Retinal pigment epithelial cell (primary cell): ENCODE measurements around the gene FES.

Experiments used
- DNase-seq: peaks from one replicate; pipeline ENCODE4 v3.0.0-alpha.2; 2010; ENCODE audit warnings: low read depth
- H3K4me3 ChIP-seq: 2 replicates; pipeline ENCODE4 v1.5.1; 2011; ENCODE audit warnings: mild to moderate bottlenecking, low read length, control low read depth, moderate library complexity
- TF ChIP-seq, protein P1 (sequence below): conservative IDR thresholded peaks from 2 replicates; pipeline ENCODE4 v1.5.1; 2011; ENCODE audit warnings: low read depth, low read length, control low read depth, inconsistent platforms

The FES gene

DNA sequence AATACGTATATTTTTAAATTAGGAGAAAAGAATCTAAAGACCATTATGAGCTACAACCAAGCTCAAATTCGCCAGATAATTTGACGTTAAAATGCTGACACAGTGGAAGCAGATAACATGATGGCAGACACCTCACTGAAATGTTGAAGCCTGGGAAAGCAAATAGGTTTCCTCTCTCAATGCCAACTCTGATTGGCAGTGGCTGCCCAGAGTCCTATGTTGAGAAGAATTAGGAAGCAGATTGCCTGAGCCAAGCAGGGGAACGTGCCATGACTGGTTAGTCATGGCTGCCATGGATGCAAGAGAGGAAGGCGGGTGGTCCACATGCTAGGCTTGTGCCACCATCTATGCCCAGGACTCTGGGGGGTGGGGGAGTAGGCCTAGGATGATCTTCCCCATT lies 54.0 kb downstream of the FES start:
- no peak overlapping the region for H3K4me3 ChIP-seq
- TF ChIP-seq, protein P1, sequence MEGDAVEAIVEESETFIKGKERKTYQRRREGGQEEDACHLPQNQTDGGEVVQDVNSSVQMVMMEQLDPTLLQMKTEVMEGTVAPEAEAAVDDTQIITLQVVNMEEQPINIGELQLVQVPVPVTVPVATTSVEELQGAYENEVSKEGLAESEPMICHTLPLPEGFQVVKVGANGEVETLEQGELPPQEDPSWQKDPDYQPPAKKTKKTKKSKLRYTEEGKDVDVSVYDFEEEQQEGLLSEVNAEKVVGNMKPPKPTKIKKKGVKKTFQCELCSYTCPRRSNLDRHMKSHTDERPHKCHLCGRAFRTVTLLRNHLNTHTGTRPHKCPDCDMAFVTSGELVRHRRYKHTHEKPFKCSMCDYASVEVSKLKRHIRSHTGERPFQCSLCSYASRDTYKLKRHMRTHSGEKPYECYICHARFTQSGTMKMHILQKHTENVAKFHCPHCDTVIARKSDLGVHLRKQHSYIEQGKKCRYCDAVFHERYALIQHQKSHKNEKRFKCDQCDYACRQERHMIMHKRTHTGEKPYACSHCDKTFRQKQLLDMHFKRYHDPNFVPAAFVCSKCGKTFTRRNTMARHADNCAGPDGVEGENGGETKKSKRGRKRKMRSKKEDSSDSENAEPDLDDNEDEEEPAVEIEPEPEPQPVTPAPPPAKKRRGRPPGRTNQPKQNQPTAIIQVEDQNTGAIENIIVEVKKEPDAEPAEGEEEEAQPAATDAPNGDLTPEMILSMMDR = no peak
- no peak for DNase-seq

DNA sequence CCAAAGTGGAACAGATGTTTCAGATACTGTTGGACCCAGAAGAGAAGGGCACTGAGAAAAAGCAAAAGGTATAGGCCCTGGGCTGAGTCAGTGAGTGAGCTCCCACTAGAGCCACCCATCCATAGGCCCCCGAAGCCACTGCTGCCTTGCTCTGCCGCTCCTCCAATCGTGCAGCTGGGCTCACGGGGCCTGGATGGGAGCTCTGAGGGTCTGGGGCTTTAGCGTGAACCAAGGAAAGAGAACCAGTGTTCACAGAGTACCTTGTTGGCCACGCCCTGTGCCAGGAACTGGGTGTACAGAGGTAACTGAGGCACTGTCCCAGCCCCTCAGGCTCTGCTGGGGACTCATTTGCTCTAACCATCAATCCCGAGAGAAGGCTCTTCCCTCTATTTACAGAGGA lies 55.5 kb downstream of the FES start:
- TF ChIP-seq, protein P1 = no peak
- no peak for DNase-seq
- no peak overlapping the region for H3K4me3 ChIP-seq

DNA sequence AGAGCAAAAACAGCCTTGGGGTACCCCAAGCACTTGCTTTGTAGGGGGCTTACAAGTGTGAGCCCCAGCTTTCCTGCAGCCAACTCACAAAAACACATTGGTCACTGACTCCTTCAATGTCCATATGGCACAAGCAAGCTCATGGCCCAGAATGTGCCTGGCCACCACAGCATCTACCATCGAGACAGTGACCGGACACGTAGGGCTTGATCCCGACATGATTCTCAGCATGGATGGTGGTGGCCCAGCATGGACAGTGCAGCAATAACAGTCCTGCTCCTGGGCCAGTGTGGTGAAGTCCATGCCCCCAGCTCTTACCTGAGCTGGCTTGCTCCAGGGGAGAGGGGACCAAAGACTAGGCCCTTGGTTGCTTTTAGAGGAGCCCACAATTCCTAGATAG lies 56.7 kb downstream of the FES start:
- TF ChIP-seq, protein P1 = no peak
- no peak overlapping the region for H3K4me3 ChIP-seq
- no peak for DNase-seq

DNA sequence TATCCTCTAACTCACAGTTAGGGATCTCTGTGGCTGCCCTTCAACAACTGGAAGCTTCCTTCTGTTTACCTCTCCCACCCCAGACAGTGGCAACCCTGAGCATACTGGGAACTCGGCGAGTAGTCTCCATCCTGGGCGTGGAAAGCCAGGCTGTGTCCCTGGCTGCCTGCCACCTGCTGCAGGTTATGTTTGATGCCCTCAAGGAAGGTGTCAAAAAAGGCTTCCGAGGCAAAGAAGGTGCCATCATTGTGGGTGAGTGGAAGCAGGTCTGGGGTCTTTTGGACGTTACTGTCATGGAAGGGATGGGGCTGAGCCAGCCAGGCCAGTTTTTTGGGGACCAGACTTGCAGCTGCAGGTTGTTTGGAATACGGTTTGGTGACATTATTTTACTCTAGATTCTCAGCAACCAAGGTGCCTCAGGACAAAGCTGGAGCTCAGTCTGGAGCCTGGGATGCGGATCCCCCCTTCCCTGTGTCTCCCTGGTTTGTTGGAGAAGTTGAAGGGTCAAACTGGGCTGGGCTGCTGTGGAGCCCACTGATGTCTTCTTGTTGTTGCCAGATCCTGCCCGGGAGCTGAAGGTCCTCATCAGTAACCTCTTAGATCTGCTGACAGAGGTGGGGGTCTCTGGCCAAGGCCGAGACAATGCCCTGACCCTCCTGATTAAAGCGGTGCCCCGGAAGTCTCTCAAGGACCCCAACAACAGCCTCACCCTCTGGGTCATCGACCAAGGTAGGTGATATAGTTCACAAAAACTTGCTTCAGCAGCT lies 58.2 kb downstream of the FES start:
- no peak for DNase-seq
- H3K4me3 ChIP-seq = no peak overlapping the region
- TF ChIP-seq, protein P1 = no peak

DNA sequence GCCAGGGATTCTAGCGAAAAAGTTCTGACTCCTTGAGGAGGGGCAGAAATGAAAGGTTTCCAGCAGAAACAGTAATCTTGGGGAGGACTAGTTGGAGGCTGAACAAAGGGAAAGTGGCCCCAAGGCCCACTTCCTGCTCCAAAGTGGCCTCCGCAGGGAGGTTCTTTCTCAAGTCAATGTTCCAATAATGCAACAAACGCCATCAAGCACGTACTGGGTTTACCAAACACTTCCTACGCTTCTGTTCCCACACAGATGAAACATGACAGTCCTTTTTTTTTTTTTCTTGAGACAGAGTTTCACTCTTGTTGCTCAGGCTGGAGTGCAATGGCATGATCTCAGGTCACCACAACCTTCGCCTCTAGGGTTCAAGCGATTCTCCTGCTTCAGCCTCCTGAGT lies 60.8 kb downstream of the FES start:
- TF ChIP-seq, protein P1 = no peak
- no peak for DNase-seq
- no peak overlapping the region for H3K4me3 ChIP-seq
